B cell (primary cell): ENCODE results near the gene CD209. TPM values are rescaled to one million over a fixed set of nuclear protein-coding genes. Genes with fewer than 3 reads are reported as not detected.

Experiments used
- ATAC-seq: fragments of 200-7000 bp; cut with Tn5 transposase; one replicate; pipeline ENCODE4 v1.10.0; 2021; ENCODE audit warnings: low read depth, mild to moderate bottlenecking, moderate number of reproducible peaks, moderate library complexity
- CTCF ChIA-PET: fragments of 350-600 bp; sonication (Branson Sonifier 250); formaldehyde crosslinking; loops from one replicate; lab custom pipeline; 2021; ENCODE audit warnings: antibody characterized with exemption, inconsistent platforms; lab: Charles Lee
- POLR2A ChIA-PET: fragments of 350-600 bp; sonication (Branson Sonifier 250); formaldehyde crosslinking; loops from one replicate; lab custom pipeline; 2021; ENCODE audit warnings: antibody characterized with exemption; lab: Charles Lee
- DNase-seq: peaks from one replicate; pipeline ENCODE4 v3.0.0; 2013
- H2AFZ ChIP-seq: 2 replicates; pipeline ENCODE4 v1.6.1; 2012; ENCODE audit warnings: mild to moderate bottlenecking, low read depth, low read length; ENCODE audit not compliant: insufficient read depth, poor library complexity, severe bottlenecking
- H3K27ac ChIP-seq, 2 donors: 1 replicate in 1 of 2; 2 replicates in 1 of 2; pipeline ENCODE4 v1.5.1; 2012 to 2013; ENCODE audit warnings: low read length in 2 of 2, mild to moderate bottlenecking in 2 of 2, moderate library complexity in 1 of 2
- H3K27me3 ChIP-seq, 4 experiments: fragments of 200-600 bp in 1 of 4; sonication (generic) in 1 of 4; replicated peaks in 1 of 4; 1 replicate in 2 of 4; 2 replicates in 2 of 4; pipeline versions ENCODE4 v1.6.1 to v1.7.0; 2013 to 2016; ENCODE audit warnings: low read length in 3 of 4, mild to moderate bottlenecking in 2 of 4, mixed read lengths in 1 of 4, moderate library complexity in 1 of 4; ENCODE audit not compliant: insufficient read depth in 4 of 4, control insufficient read depth in 3 of 4; ENCODE audit errors: control extremely low read depth in 1 of 4
- H3K36me3 ChIP-seq, 2 experiments: replicated peaks in 1 of 2; 1 replicate in 1 of 2; 2 replicates in 1 of 2; pipeline versions ENCODE4 v1.6.1 to v1.7.1; 2013; ENCODE audit warnings: low read length in 1 of 2; ENCODE audit not compliant: insufficient read depth in 2 of 2, control insufficient read depth in 1 of 2; ENCODE audit errors: control extremely low read depth in 1 of 2, extremely low read depth in 1 of 2
- H3K4me1 ChIP-seq, 2 donors: fragments of 200-600 bp in 1 of 2; sonication (generic) in 1 of 2; 1 replicate in 1 of 2; 2 replicates in 1 of 2; pipeline versions ENCODE4 v1.5.1 to v1.6.1; 2013 to 2017; ENCODE audit warnings: low read length in 2 of 2; ENCODE audit not compliant: control insufficient read depth in 2 of 2, insufficient read depth in 2 of 2
- H3K4me2 ChIP-seq: replicated peaks from 2 replicates; pipeline ENCODE3; 2012; ENCODE audit warnings: mild to moderate bottlenecking, low read depth, low read length; ENCODE audit not compliant: poor library complexity, severe bottlenecking
- H3K4me3 ChIP-seq, 5 experiments: fragments of 200-600 bp in 1 of 5; sonication (generic) in 1 of 5; 1 replicate in 3 of 5; 2 replicates in 2 of 5; pipeline versions ENCODE4 v1.5.1 to v1.7.0; 2011 to 2016; ENCODE audit warnings: low read length in 4 of 5, mild to moderate bottlenecking in 4 of 5, low read depth in 2 of 5, control low read depth in 1 of 5, moderate library complexity in 1 of 5; ENCODE audit not compliant: insufficient read depth in 1 of 5; ENCODE audit errors: control extremely low read depth in 1 of 5, extremely low read depth in 1 of 5
- H3K79me2 ChIP-seq: fragments of 200-600 bp; sonication (generic); one replicate; pipeline ENCODE4 v1.6.0; 2016; ENCODE audit warnings: low read length; ENCODE audit not compliant: control insufficient read depth, insufficient read depth
- H3K9ac ChIP-seq: fragments of 200-600 bp; sonication (generic); 2 replicates; pipeline ENCODE4 v1.6.1; 2017; ENCODE audit warnings: mild to moderate bottlenecking, low read length, moderate library complexity
- H3K9me3 ChIP-seq, 3 donors: one replicate each; pipeline versions ENCODE4 v1.6.1 to v1.7.1; 2013; ENCODE audit warnings: low read length in 2 of 3; ENCODE audit not compliant: control insufficient read depth in 2 of 3, insufficient read depth in 1 of 3; ENCODE audit errors: control extremely low read depth in 1 of 3
- H4K20me1 ChIP-seq: 2 replicates; pipeline ENCODE4 v1.6.0; 2012; ENCODE audit warnings: mild to moderate bottlenecking, low read length; ENCODE audit not compliant: insufficient read depth, control insufficient read depth, poor library complexity, severe bottlenecking
- H3K27ac Mint-ChIP-seq: one replicate; pipeline ENCODE4 v1.8.0; 2021; ENCODE audit warnings: mixed read lengths
- H3K27me3 Mint-ChIP-seq: one replicate; pipeline ENCODE4 v1.8.0; 2021; ENCODE audit warnings: mixed read lengths
- H3K4me1 Mint-ChIP-seq: one replicate; pipeline ENCODE4 v1.8.0; 2021; ENCODE audit warnings: mixed read lengths
- H3K4me3 Mint-ChIP-seq: one replicate; pipeline ENCODE4 v1.8.0; 2021; ENCODE audit warnings: mixed read lengths
- H3K9me3 Mint-ChIP-seq: one replicate; pipeline ENCODE4 v1.8.0; 2022; ENCODE audit warnings: mixed read lengths; ENCODE audit not compliant: insufficient read depth
- EZH2 ChIP-seq: IDR thresholded peaks from 2 replicates; pipeline ENCODE4 v1.6.1; 2012; ENCODE audit warnings: borderline replicate concordance, low read depth, mild to moderate bottlenecking, moderate library complexity, low read length; ENCODE audit not compliant: insufficient read depth, poor library complexity, severe bottlenecking
- WGBS: methylation state at CpG from one replicate; pipeline ENCODE4 v1.1.5; 2013; ENCODE audit warnings: missing lambda C conversion rate; ENCODE audit not compliant: insufficient coverage; 5-methylcytosine and 5-hydroxymethylcytosine counted together
- intact Hi-C: fragments of 100-400 bp; cut with micrococcal nuclease; formaldehyde crosslinking; loops from one replicate; pipeline ENCODE4 v1.10.0; 2022
- polyA plus RNA-seq: library from polyadenylated mRNA; depleted of rRNA; stranded (reverse); fragments of >200 nt; gene quantifications from 2 replicates; pipeline ENCODE4 v1.2.3, GENCODE V29; 2012
- total RNA-seq, 2 donors: library from RNA; stranded (reverse); fragments of 120-200 nt in 1 of 2; gene quantifications; 1 replicate in 1 of 2; 2 replicates in 1 of 2; pipeline versions ENCODE4 v1.2.3 to v1.2.4, GENCODE V29; 2013 to 2022
- TF ChIP-seq, protein P1 (sequence below): fragments of 200-600 bp; IDR thresholded peaks from one replicate; pipeline ENCODE4 v1.8.0; 2022; ENCODE audit warnings: antibody characterized with exemption, mild to moderate bottlenecking

The CD209 gene
- total and polyA plus RNA-seq, 2 donors (not counting 1 experiment from before 2014, with no cell fraction given), result 0.10 TPM; not detected in 1

DNA sequence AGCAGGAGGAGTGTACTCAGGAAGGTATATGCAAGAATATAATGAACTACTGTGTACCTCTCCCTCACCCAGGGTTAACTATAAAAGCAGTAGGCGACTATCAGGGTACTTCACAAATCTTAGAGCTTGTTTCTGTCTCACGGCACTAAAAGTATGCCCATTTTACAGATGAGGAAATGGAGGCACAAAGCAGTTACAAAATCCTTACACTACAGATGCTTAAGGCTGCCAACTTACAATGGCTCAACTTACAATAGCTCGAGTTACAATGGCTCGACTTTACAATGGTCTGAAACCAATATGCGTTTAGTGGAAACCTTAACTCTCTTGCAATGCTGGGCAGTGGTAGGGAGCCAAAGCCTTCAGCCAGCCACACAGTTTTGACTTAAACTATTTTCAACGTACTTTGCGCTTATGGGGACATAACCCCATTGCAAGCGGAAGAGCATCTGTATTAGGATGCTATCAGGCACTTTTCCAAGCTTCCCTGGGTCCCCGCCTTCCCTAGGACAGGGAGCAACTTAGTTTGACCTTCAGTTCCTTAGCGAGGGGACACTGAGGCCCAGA is 49.5 kb downstream of the CD209 start:
- TF ChIP-seq, protein P1, sequence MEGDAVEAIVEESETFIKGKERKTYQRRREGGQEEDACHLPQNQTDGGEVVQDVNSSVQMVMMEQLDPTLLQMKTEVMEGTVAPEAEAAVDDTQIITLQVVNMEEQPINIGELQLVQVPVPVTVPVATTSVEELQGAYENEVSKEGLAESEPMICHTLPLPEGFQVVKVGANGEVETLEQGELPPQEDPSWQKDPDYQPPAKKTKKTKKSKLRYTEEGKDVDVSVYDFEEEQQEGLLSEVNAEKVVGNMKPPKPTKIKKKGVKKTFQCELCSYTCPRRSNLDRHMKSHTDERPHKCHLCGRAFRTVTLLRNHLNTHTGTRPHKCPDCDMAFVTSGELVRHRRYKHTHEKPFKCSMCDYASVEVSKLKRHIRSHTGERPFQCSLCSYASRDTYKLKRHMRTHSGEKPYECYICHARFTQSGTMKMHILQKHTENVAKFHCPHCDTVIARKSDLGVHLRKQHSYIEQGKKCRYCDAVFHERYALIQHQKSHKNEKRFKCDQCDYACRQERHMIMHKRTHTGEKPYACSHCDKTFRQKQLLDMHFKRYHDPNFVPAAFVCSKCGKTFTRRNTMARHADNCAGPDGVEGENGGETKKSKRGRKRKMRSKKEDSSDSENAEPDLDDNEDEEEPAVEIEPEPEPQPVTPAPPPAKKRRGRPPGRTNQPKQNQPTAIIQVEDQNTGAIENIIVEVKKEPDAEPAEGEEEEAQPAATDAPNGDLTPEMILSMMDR, result no peak
- TF ChIP-seq EZH2, result no peak
- peaks cover 0 to 48% of the 10 kb centered on the region in 2 experiments for H3K36me3 ChIP-seq
- DNase-seq (no peak), ATAC-seq (no peak)
- no peaks in the 10 kb centered on the region for H3K27me3 Mint-ChIP-seq
- H3K4me3 ChIP-seq, result no peak overlapping the region
- no peaks in the 10 kb centered on the region for H3K9me3 Mint-ChIP-seq
- H3K4me1 ChIP-seq, result peaks cover 87 to 96% of the 10 kb centered on the region in 2 donors
- H3K27ac ChIP-seq, result peak overlapping the region in 1 of 2 donors; percentile 60
- H3K79me2 ChIP-seq, result peaks cover 93% of the 10 kb centered on the region
- peaks cover 10% of the 10 kb centered on the region for H4K20me1 ChIP-seq
- peak overlapping the region; percentile 84 for H3K27ac Mint-ChIP-seq
- H3K9me3 ChIP-seq, result peaks cover 0 to 6% (median 0%) of the 10 kb centered on the region in 3 donors
- H3K4me3 Mint-ChIP-seq, result peak overlapping the region; percentile 2
- H3K4me2 ChIP-seq, result peak overlapping the region; percentile 68
- WGBS, result 98% methylated on average over 9 of the region's 10 CpGs
- no peaks in the 10 kb centered on the region for H3K27me3 ChIP-seq
- no peak overlapping the region for H2AFZ ChIP-seq
- POLR2A ChIA-PET, result interaction anchor here (1.0 to 1.2 kb wide), 2 partner anchors 13 to 17 kb away, joined by 3 to 4 read pairs; partner anchors contain the start of gene TRAPPC5
- H3K4me1 Mint-ChIP-seq, result peaks cover 71% of the 10 kb centered on the region
- H3K9ac ChIP-seq, result no peak overlapping the region
- intact Hi-C loops, result loop anchor here (5.0 kb wide), 1 partner anchor 99 kb away; no protein-coding TSS in a partner anchor
- CTCF ChIA-PET, result interaction anchor here (1.0 to 8.3 kb wide), 4 partner anchors 14 to 103 kb away, joined by 3 to 58 read pairs (median 30); partner anchors contain the start of gene TRAPPC5

DNA sequence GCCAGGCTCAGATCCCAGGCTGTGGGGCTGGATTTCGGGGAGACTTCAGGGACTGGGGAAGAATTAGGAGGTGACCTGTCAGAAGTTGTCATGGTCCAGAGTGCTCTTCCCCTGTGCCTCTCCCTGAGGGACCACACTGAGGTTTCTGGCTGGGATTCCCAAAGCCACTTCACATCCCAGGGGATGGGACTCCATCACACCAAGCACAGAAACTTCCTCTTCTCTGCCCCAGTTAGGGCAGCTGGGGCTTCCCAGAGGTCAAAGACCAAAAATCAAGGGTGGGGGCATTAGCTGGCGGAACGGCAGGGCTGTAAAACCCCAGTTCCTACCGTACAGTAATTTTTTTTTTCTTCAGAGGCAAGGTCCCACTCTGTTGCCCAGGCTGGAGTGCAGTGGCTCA is 52.8 kb downstream of the CD209 start:
- Histone ChIP-seq H3K4me1 (peaks cover 86 to 88% of the 10 kb centered on the region in 2 donors), H3K27ac (peak overlapping the region; percentile 66 to 68), H3K36me3 (peaks cover 0 to 71% of the 10 kb centered on the region in 2 experiments), H3K4me3 (peak overlapping the region in 2 of 5 experiments; percentile 21 to 47), H3K27me3 (no peaks in the 10 kb centered on the region), H2AFZ (no peak overlapping the region), H3K9me3 (no peaks in the 10 kb centered on the region), H3K9ac (peak overlapping the region; percentile 6), H4K20me1 (peaks cover 37% of the 10 kb centered on the region), H3K4me2 (peak overlapping the region; percentile 66), H3K79me2 (peaks cover 89% of the 10 kb centered on the region)
- ATAC-seq (peak; percentile 78), DNase-seq (peak; percentile 82)
- WGBS, result 18% methylated on average over 3 of the region's 4 CpGs
- POLR2A ChIA-PET, result interaction anchor here (0.7 to 3.0 kb wide), 3 partner anchors 11 to 595 kb away, joined by 3 to 9 read pairs (median 4); no protein-coding TSS in a partner anchor
- CTCF ChIA-PET, result interaction anchor here (0.5 to 3.8 kb wide), 5 partner anchors 10 to 559 kb away, joined by 3 to 14 read pairs (median 4); partner anchors contain the start of gene TRAPPC5
- no peaks in the 10 kb centered on the region for H3K27me3 Mint-ChIP-seq
- TF ChIP-seq EZH2, result no peak
- TF ChIP-seq, protein P1, result no peak
- no peaks in the 10 kb centered on the region for H3K9me3 Mint-ChIP-seq
- peak overlapping the region; percentile 93 for H3K27ac Mint-ChIP-seq
- H3K4me3 Mint-ChIP-seq, result peak overlapping the region; percentile 71
- peaks cover 51% of the 10 kb centered on the region for H3K4me1 Mint-ChIP-seq
- intact Hi-C loops, result loop anchor here (1.0 kb wide), 2 partner anchors 8 to 13 kb away; partner anchors contain the start of gene FCER2
